NB4 (cell line): ENCODE measurements around the gene PSMD5.

Experiments used
- DNase-seq: peaks from one replicate; pipeline ENCODE4 v3.0.0; 2010; ENCODE audit warnings: low read depth
- H3K4me3 ChIP-seq: one replicate; pipeline ENCODE4 v1.5.1; 2011; ENCODE audit warnings: mild to moderate bottlenecking, low read depth, low read length, moderate library complexity
- CTCF ChIP-seq: IDR thresholded peaks from one replicate; pipeline ENCODE4 v1.5.1; 2012; ENCODE audit warnings: low read depth, low read length
- MAX ChIP-seq: IDR thresholded peaks from 2 replicates; pipeline ENCODE4 v1.6.1; 2011; ENCODE audit warnings: low read depth, low read length
- MYC ChIP-seq: IDR thresholded peaks from 2 replicates; pipeline ENCODE4 v1.6.1; 2011; ENCODE audit warnings: low read depth, low read length
- POLR2A ChIP-seq: IDR thresholded peaks from 2 replicates; pipeline ENCODE4 v1.6.1; 2011; ENCODE audit warnings: mild to moderate bottlenecking; ENCODE audit not compliant: insufficient read length; ENCODE audit errors: extremely low read depth

PSMD5 gene

GRCh38 chr9:120776788-120777187, 65.9 kb downstream of the PSMD5 start:
- no peak for TF ChIP-seq MAX
- no peak for TF ChIP-seq MYC
- no peak for TF ChIP-seq CTCF
- no peak for TF ChIP-seq POLR2A
- DNase-seq: no peak
- no peak overlapping the region for H3K4me3 ChIP-seq

DNA sequence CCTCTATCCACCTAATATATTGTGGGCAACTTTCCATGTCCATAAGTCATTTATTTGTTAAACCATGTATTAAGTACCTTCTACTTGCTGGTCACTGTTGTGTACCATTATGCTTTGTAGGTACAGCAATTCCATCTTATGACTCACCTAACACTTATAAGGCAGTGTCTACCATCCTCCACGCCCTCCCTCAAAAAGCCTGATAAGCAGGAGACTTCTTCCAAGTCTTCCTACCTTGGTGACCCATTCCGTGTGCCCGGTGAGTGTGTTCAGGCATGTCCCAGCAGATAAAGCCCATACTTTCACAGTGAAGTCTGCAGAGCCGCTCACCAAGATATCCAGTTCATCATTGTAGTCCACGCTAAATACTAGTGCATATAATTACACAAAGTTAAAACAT, 66.9 kb downstream of the PSMD5 start:
- no peak for DNase-seq
- H3K4me3 ChIP-seq: no peak overlapping the region
- no peak for TF ChIP-seq CTCF
- no peak for TF ChIP-seq POLR2A
- no peak for TF ChIP-seq MYC
- TF ChIP-seq MAX: no peak

DNA sequence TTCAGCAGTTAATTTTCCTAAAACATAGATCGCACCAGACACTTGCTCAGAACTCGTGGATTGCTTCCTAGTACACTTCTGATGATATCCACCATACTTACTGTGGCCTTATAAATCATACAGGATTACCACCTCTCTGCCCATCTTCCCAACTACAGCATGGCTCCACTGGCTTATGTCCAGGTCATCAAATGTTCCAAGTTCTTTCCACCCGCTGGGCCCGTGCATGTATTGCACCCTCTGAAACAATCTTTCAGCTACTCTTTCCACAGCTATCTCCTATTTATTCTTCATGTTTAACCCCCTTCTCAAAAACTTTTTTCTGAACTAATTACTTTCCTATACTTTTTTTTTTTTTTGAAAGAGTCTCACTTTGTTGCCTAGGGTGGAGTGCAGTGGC, 68.0 kb downstream of the PSMD5 start:
- no peak for DNase-seq
- TF ChIP-seq MAX: no peak
- TF ChIP-seq CTCF: no peak
- no peak for TF ChIP-seq POLR2A
- TF ChIP-seq MYC: no peak
- H3K4me3 ChIP-seq: no peak overlapping the region

DNA sequence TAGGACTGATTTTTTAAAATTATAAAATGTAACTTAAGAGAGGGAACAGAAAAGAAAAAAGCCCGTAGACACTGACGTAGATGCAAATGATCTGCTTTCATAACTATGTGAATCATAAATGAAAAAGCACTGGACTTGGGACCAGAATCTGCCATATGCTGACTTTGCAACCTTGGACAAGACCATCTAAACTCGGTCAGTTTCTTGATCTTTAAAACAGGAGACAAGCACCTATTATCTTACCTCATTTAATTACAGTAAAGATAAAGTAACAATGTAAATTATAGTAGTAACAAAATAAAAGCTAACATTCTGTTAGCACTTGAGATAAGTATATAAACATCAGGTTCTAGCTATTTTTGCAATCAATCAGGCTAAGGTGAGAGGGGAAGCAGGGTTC, 69.5 kb downstream of the PSMD5 start:
- TF ChIP-seq POLR2A (no peak), MYC (no peak), CTCF (no peak), MAX (no peak)
- no peak overlapping the region for H3K4me3 ChIP-seq
- DNase-seq: no peak

DNA sequence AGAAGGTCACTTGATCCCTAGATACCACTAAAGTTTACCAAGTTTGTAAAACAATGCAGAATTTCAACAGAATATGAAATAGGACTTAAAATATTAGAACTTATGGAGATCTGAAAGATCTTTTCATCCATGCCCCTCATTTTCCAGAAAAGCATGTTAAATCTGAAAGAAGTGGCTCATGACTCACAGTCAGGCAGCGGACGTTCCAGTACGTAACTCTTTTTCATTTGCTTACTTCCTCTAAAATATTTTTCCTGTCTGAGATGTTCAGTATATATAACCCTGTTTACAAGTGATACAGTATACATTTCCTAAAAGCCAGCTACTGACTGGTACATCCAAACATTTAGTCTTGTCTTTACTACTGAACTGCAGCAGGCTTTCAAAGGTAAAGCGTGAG, 71.8 kb downstream of the PSMD5 start:
- no peak for TF ChIP-seq MAX
- TF ChIP-seq CTCF: no peak
- no peak for TF ChIP-seq MYC
- TF ChIP-seq POLR2A: no peak
- no peak for DNase-seq
- no peak overlapping the region for H3K4me3 ChIP-seq

- H3K4me3 ChIP-seq: no peak overlapping the region
- no peak for TF ChIP-seq MAX
- no peak for TF ChIP-seq MYC
- TF ChIP-seq POLR2A: no peak
- TF ChIP-seq CTCF: no peak
Measured at GRCh38 chr9:120768886-120769285, 73.8 kb downstream of the PSMD5 start.

More at GRCh38 chr9:120768886-120769285, 73.8 kb downstream of the PSMD5 start:
- no peak for DNase-seq
